H1 (cell line): ENCODE results near the gene TMEM131L. TPM values are rescaled to one million over a fixed set of nuclear protein-coding genes. Genes with fewer than 3 reads are reported as not detected.

Experiments used
- CTCF ChIA-PET: fragments of 300-600 bp; sonication (Branson Sonifier 250); formaldehyde crosslinking; loops from one replicate; lab custom pipeline; 2021; ENCODE audit not compliant: partially characterized antibody; lab: Charles Lee
- POLR2A ChIA-PET: fragments of 300-600 bp; sonication (Branson Sonifier 250); formaldehyde crosslinking; loops from one replicate; lab custom pipeline; 2021; ENCODE audit warnings: inconsistent platforms; ENCODE audit not compliant: partially characterized antibody; lab: Charles Lee
- DNase-seq, 2 experiments: peaks; one replicate each; pipeline versions ENCODE4 v3.0.0 to v3.0.0-alpha.2; 2010 to 2022; ENCODE audit warnings: low spot score in 2 of 2, low read depth in 1 of 2, mixed read lengths in 1 of 2
- FAIRE-seq: peaks from 2 replicates; lab custom pipeline; 2011; peaks lifted over from hg19 to GRCh38; lab: Jason Lieb, UNC
- H2AFZ ChIP-seq: 2 replicates; pipeline ENCODE4 v1.8.1; 2012; ENCODE audit warnings: low read length, inconsistent platforms
- H2AK5ac ChIP-seq: 2 replicates; pipeline ENCODE4 v1.6.1; 2013; ENCODE audit warnings: low read depth, low read length
- H2BK120ac ChIP-seq: replicated peaks from 2 replicates; pipeline ENCODE3; 2013; ENCODE audit warnings: low read depth, low read length, inconsistent platforms
- H2BK12ac ChIP-seq: 2 replicates; pipeline ENCODE4 v1.6.1; 2013; ENCODE audit warnings: low read depth, low read length
- H2BK15ac ChIP-seq: 2 replicates; pipeline ENCODE4 v1.6.1; 2013; ENCODE audit warnings: low read length
- H2BK20ac ChIP-seq: 2 replicates; pipeline ENCODE4 v1.6.1; 2013; ENCODE audit warnings: low read length
- H2BK5ac ChIP-seq: 2 replicates; pipeline ENCODE4 v1.6.1; 2013; ENCODE audit warnings: low read depth, low read length
- H3K14ac ChIP-seq: 2 replicates; pipeline ENCODE4 v1.6.1; 2013; ENCODE audit warnings: inconsistent platforms; ENCODE audit not compliant: insufficient read length
- H3K18ac ChIP-seq: 2 replicates; pipeline ENCODE4 v1.6.1; 2013; ENCODE audit warnings: low read length; ENCODE audit errors: extremely low read depth
- H3K23ac ChIP-seq: 2 replicates; pipeline ENCODE4 v1.6.1; 2013; ENCODE audit warnings: inconsistent platforms; ENCODE audit not compliant: insufficient read length
- H3K23me2 ChIP-seq: 2 replicates; pipeline ENCODE4 v1.6.1; 2013; ENCODE audit warnings: low read depth, low read length
- H3K27ac ChIP-seq: 2 replicates; pipeline ENCODE4 v1.6.1; 2011; ENCODE audit warnings: low read depth, low read length, inconsistent platforms
- H3K27me3 ChIP-seq, 4 experiments: replicated peaks in 1 of 4; 1 replicate in 1 of 4; 2 replicates in 3 of 4; pipeline versions ENCODE4 v1.6.1 to v1.8.1; 2011 to 2013; ENCODE audit warnings: low read length in 3 of 4, mild to moderate bottlenecking in 3 of 4, inconsistent platforms in 2 of 4, mixed read lengths in 2 of 4, moderate library complexity in 1 of 4; ENCODE audit not compliant: control insufficient read depth in 3 of 4, insufficient read depth in 3 of 4; ENCODE audit errors: extremely low read depth in 1 of 4
- H3K36me3 ChIP-seq, 4 experiments: 2 replicates each; pipeline versions ENCODE4 v1.6.1 to v1.8.1; 2011 to 2013; ENCODE audit warnings: mild to moderate bottlenecking in 4 of 4, low read length in 3 of 4, moderate library complexity in 2 of 4, control low read depth in 1 of 4, inconsistent platforms in 1 of 4; ENCODE audit not compliant: insufficient read depth in 4 of 4, control insufficient read depth in 2 of 4
- H3K4ac ChIP-seq: replicated peaks from 2 replicates; pipeline ENCODE3; 2013; ENCODE audit warnings: low read length, low read depth, mixed read lengths, inconsistent platforms; ENCODE audit not compliant: insufficient read length
- H3K4me1 ChIP-seq, 4 experiments: replicated peaks in 1 of 4; 1 replicate in 1 of 4; 2 replicates in 3 of 4; pipeline versions ENCODE4 v1.6.1 to v1.8.1; 2011 to 2013; ENCODE audit warnings: low read length in 3 of 4, inconsistent platforms in 2 of 4, mixed read lengths in 1 of 4; ENCODE audit not compliant: insufficient read depth in 4 of 4, control insufficient read depth in 3 of 4
- H3K4me2 ChIP-seq, 2 experiments: 2 replicates each; pipeline versions ENCODE4 v1.6.1 to v1.8.1; 2011 to 2013; ENCODE audit warnings: low read depth in 2 of 2, low read length in 2 of 2, control low read depth in 1 of 2, inconsistent platforms in 1 of 2, mild to moderate bottlenecking in 1 of 2; ENCODE audit not compliant: insufficient read depth in 1 of 2
- H3K4me3 ChIP-seq, 4 experiments: fragments of 200-600, 300-600 bp in 1 of 4; sonication (generic), shearing (Covaris generic), sonication (Bioruptor Twin) in 1 of 4; 2 replicates each; pipeline versions ENCODE4 v1.5.1 to v1.8.1; 2011 to 2016; ENCODE audit warnings: low read length in 4 of 4, low read depth in 3 of 4, control low read depth in 2 of 4, inconsistent platforms in 2 of 4, mild to moderate bottlenecking in 2 of 4, mixed read lengths in 1 of 4, moderate library complexity in 1 of 4; ENCODE audit not compliant: insufficient read depth in 2 of 4; ENCODE audit errors: extremely low read depth in 1 of 4
- H3K56ac ChIP-seq: replicated peaks from 2 replicates; pipeline ENCODE3; 2013; ENCODE audit warnings: low read depth, mild to moderate bottlenecking, mixed read lengths, low read length, inconsistent platforms; ENCODE audit not compliant: insufficient read length
- H3K79me1 ChIP-seq: 2 replicates; pipeline ENCODE4 v1.6.1; 2013; ENCODE audit warnings: low read depth, low read length, control low read depth
- H3K79me2 ChIP-seq, 2 experiments: 2 replicates each; pipeline versions ENCODE4 v1.6.1 to v1.8.1; 2012 to 2013; ENCODE audit warnings: low read length in 2 of 2, mild to moderate bottlenecking in 2 of 2, inconsistent platforms in 1 of 2; ENCODE audit not compliant: insufficient read depth in 2 of 2, control insufficient read depth in 1 of 2
- H3K9ac ChIP-seq, 4 experiments: replicated peaks in 1 of 4; 1 replicate in 1 of 4; 2 replicates in 3 of 4; pipeline versions ENCODE4 v1.6.1 to v1.8.1; 2011 to 2013; ENCODE audit warnings: low read depth in 3 of 4, low read length in 3 of 4, control low read depth in 2 of 4, mild to moderate bottlenecking in 2 of 4, moderate library complexity in 2 of 4, inconsistent platforms in 1 of 4; ENCODE audit errors: extremely low read depth in 1 of 4
- H3K9me3 ChIP-seq, 2 experiments: 2 replicates each; pipeline versions ENCODE4 v1.6.1 to v1.8.1; 2012 to 2013; ENCODE audit warnings: mild to moderate bottlenecking in 2 of 2, moderate library complexity in 2 of 2, control low read depth in 1 of 2, inconsistent platforms in 1 of 2, low read depth in 1 of 2, low read length in 1 of 2, mixed read lengths in 1 of 2; ENCODE audit not compliant: insufficient read depth in 2 of 2
- H4K20me1 ChIP-seq, 2 experiments: replicated peaks in 1 of 2; 2 replicates each; pipeline versions ENCODE3 to v1.8.1; 2011 to 2013; ENCODE audit warnings: inconsistent platforms in 2 of 2, low read length in 2 of 2, mild to moderate bottlenecking in 1 of 2; ENCODE audit not compliant: insufficient read depth in 2 of 2, control insufficient read depth in 1 of 2
- H4K5ac ChIP-seq: 2 replicates; pipeline ENCODE4 v1.6.1; 2013; ENCODE audit warnings: low read length, low read depth, mixed read lengths, inconsistent platforms; ENCODE audit not compliant: insufficient read length
- H4K8ac ChIP-seq: 2 replicates; pipeline ENCODE4 v1.8.0; 2013; ENCODE audit warnings: mild to moderate bottlenecking, moderate library complexity, low read length, inconsistent platforms; ENCODE audit not compliant: insufficient read depth; ENCODE audit errors: extremely low read depth
- H4K91ac ChIP-seq: replicated peaks from 2 replicates; pipeline ENCODE3; 2013; ENCODE audit warnings: low read length, mixed read lengths, inconsistent platforms; ENCODE audit not compliant: insufficient read length
- CBX5 ChIP-seq: fragments of 300-800, 300-1000 bp; sonication (generic); IDR thresholded peaks from 2 replicates; pipeline ENCODE4 v1.7.1; 2016; ENCODE audit warnings: antibody characterized with exemption, low read length, low read depth
- CHD2 ChIP-seq: IDR thresholded peaks from 2 replicates; pipeline ENCODE4 v1.6.1; 2012; ENCODE audit warnings: low read length, improper control_type of control experiment
- MAFK ChIP-seq: IDR thresholded peaks from 2 replicates; pipeline ENCODE4 v1.6.1; 2012; ENCODE audit warnings: low read depth, mild to moderate bottlenecking, improper control_type of control experiment, low read length
- POLR2A ChIP-seq, 2 experiments: IDR thresholded peaks; 1 replicate in 1 of 2; 2 replicates in 1 of 2; pipeline ENCODE4 v1.6.1; 2011; ENCODE audit warnings: low read depth in 2 of 2, low read length in 2 of 2, mild to moderate bottlenecking in 2 of 2; ENCODE audit errors: control extremely low read depth in 1 of 2
- RNF2 ChIP-seq: fragments of 200-900, 300-1000 bp; sonication (generic); IDR thresholded peaks from 2 replicates; pipeline ENCODE4 v1.7.1; 2016; ENCODE audit warnings: borderline replicate concordance, low read depth, mild to moderate bottlenecking, antibody characterized with exemption, low read length; ENCODE audit not compliant: poor library complexity, severe bottlenecking; ENCODE audit errors: missing control alignments
- TAF7 ChIP-seq: optimal IDR thresholded peaks from 2 replicates; pipeline ENCODE3; 2011; ENCODE audit warnings: low read depth, mild to moderate bottlenecking, inconsistent platforms, low read length, moderate library complexity, borderline replicate concordance
- WGBS, 2 experiments: shearing (Covaris generic) in 1 of 2; methylation state at CpG; one replicate each; pipeline versions ENCODE4 v1.1.6 to v1.1.7; 2013 to 2015; ENCODE audit warnings: low lambda C conversion rate in 2 of 2, mixed read lengths in 2 of 2, inconsistent platforms in 1 of 2, low coverage in 1 of 2, missing lambda C conversion rate in 1 of 2; ENCODE audit not compliant: insufficient replicate concordance in 2 of 2, insufficient coverage in 1 of 2, insufficient read length in 1 of 2; ENCODE audit errors: extremely low coverage in 1 of 2, missing lambda C conversion rate in 1 of 2; 5-methylcytosine and 5-hydroxymethylcytosine counted together
- polyA plus RNA-seq, 7 experiments: library from polyadenylated mRNA; depleted of rRNA in 3 of 7; stranded (reverse) in 5 of 7; unstranded in 2 of 7; fragments of >200 nt in 5 of 7; fragments of 200-250 nt in 2 of 7; gene quantifications; 1 replicate in 5 of 7; 2 replicates in 1 of 7; 4 replicates in 1 of 7; pipeline versions ENCODE4 v1.2.1 to v1.2.3, GENCODE V29; 2011 to 2013; ENCODE audit warnings: missing spikeins in 2 of 7, mixed read lengths in 2 of 7
- total RNA-seq: library from RNA; stranded (reverse); fragmentation: NEBNext Ultra II Directional; extraction: Animal tissue kit (Norgen Biotek cat#: 25700); gene quantifications from 2 replicates; pipeline ENCODE4 v1.2.1, GENCODE V29; 2021

Gene TMEM131L
- total and polyA plus RNA-seq, 2 of the 8 experiments (the other 6 are each of a cell fraction or from before 2014, with no cell fraction given): 14.3 to 26.1 TPM

GRCh38 chr4:153529646-153530045, 63.5 kb downstream of the TMEM131L start:
- no peaks in the 10 kb centered on the region for H3K36me3 ChIP-seq
- TF ChIP-seq MAFK (no peak), RNF2 (no peak), POLR2A (IDR thresholded peaks at IDR 0.05; ENCODE audit: control extremely low read depth in 1 of 2, low read depth in 2 of 2, low read length in 2 of 2) (no peak), TAF7 (no peak), CHD2 (no peak), CBX5 (no peak)
- DNase-seq (no peak), FAIRE-seq (no peak)
- H3K18ac ChIP-seq: no peak overlapping the region
- CTCF ChIA-PET: interaction anchor here (1.5 to 7.1 kb wide), 3 partner anchors 10 to 64 kb away, joined by 4 to 78 read pairs (median 5); partner anchors contain the start of gene TMEM131L
- peaks cover 0 to 33% of the 10 kb centered on the region in 2 experiments; a peak in 3 of 4 replicates for H3K79me2 ChIP-seq
- H3K9me3 ChIP-seq: no peaks in the 10 kb centered on the region
- H4K91ac ChIP-seq: no peak overlapping the region
- no peak overlapping the region for H2BK12ac ChIP-seq
- H3K4me3 ChIP-seq: no peak overlapping the region
- no peak overlapping the region for H3K23ac ChIP-seq
- no peak overlapping the region for H2AFZ ChIP-seq
- WGBS, 2 experiments: 95% methylated on average over 3 of the region's 3 CpGs; no CpG with 5 or more reads in 1 of the 2 experiments
- H3K56ac ChIP-seq: no peak overlapping the region
- no peak overlapping the region for H3K9ac ChIP-seq
- peaks cover 1 to 2% of the 10 kb centered on the region in 2 experiments for H4K20me1 ChIP-seq
- H2BK120ac ChIP-seq: no peak overlapping the region
- H2BK15ac ChIP-seq: no peak overlapping the region
- H3K4me2 ChIP-seq: no peak overlapping the region
- H4K8ac ChIP-seq: no peak overlapping the region
- no peak overlapping the region for H3K14ac ChIP-seq
- H3K27ac ChIP-seq: no peak overlapping the region
- POLR2A ChIA-PET: interaction anchor here (4.0 kb wide), 1 partner anchor 64 kb away, joined by 15 read pairs; the partner anchor contains the start of gene TMEM131L
- no peaks in the 10 kb centered on the region for H3K27me3 ChIP-seq
- H3K4me1 ChIP-seq: peaks cover 0 to 5% (median under 1%) of the 10 kb centered on the region in 4 experiments; a peak in 4 of 7 replicates
- no peaks in the 10 kb centered on the region for H3K23me2 ChIP-seq
- no peak overlapping the region for H3K4ac ChIP-seq
- H2BK5ac ChIP-seq: no peak overlapping the region
- no peak overlapping the region for H2AK5ac ChIP-seq
- H4K5ac ChIP-seq: no peak overlapping the region
- peaks cover 4% of the 10 kb centered on the region for H3K79me1 ChIP-seq
- H2BK20ac ChIP-seq: no peak overlapping the region
